SK-N-SH treated with all-trans-retinoic acid at 6 μM for 48 hours (cell line): ENCODE results near the gene KIF21A.

Experiments
- CREB5 ChIP-seq: fragments of 250-450 bp; sonication (Bioruptor Pico); IDR thresholded peaks from 2 replicates; pipeline ENCODE4 v1.5.1; 2020; ENCODE audit warnings: low read depth, mild to moderate bottlenecking, moderate library complexity
- CSDC2 ChIP-seq: fragments of 250-450 bp; sonication (Bioruptor Pico); IDR thresholded peaks from 2 replicates; pipeline ENCODE4 v1.5.0; 2020; ENCODE audit warnings: mild to moderate bottlenecking, moderate library complexity
- PATZ1 ChIP-seq: fragments of 250-450 bp; sonication (Bioruptor Pico); IDR thresholded peaks from 2 replicates; pipeline ENCODE4 v1.8.0; 2020; ENCODE audit warnings: mild to moderate bottlenecking, moderate library complexity, borderline replicate concordance
- ZFP30 ChIP-seq: fragments of 450-650 bp; formaldehyde crosslinking; IDR thresholded peaks from 2 replicates; pipeline ENCODE4 v1.5.0; 2022; ENCODE audit warnings: mild to moderate bottlenecking, moderate library complexity

- TF ChIP-seq CSDC2 (CRISPR knock-in tag) (no peak), ZFP30 (no peak), CREB5 (CRISPR knock-in tag) (no peak), PATZ1 (CRISPR knock-in tag) (no peak)
These were observed 101.7 kb downstream of the KIF21A start for GRCh38 chr12:39341179-39341578.
